Measurements from ENCODE around the gene DERL2. TPM values are rescaled to one million over a fixed set of nuclear protein-coding genes. Genes with fewer than 3 reads are reported as not detected.

The DERL2 gene
- total and polyA plus RNA-seq, 2 experiments from 2014 or later: 65.0 to 113 TPM

DNA sequence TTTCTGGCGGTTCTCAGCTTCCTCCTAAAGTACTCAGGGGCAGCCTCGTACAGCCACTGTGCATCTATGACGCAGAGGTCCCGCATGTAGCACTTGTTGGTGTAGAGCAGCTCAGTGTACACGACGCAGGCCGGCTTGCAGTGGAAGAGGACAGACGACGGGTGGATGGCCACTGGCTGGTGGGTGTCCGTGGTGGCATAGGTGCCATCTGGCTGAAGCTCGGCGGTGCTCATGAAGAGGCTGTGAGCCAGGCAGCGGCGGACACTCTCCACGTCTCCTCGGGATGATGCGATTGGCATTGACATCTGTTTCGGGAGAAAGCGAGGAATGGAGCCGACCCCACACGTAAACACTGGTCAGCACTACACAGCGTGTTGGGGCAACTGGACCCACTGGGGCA is 41.8 kb downstream of the DERL2 start (continued):
- TF ChIP-seq, protein P1, sequence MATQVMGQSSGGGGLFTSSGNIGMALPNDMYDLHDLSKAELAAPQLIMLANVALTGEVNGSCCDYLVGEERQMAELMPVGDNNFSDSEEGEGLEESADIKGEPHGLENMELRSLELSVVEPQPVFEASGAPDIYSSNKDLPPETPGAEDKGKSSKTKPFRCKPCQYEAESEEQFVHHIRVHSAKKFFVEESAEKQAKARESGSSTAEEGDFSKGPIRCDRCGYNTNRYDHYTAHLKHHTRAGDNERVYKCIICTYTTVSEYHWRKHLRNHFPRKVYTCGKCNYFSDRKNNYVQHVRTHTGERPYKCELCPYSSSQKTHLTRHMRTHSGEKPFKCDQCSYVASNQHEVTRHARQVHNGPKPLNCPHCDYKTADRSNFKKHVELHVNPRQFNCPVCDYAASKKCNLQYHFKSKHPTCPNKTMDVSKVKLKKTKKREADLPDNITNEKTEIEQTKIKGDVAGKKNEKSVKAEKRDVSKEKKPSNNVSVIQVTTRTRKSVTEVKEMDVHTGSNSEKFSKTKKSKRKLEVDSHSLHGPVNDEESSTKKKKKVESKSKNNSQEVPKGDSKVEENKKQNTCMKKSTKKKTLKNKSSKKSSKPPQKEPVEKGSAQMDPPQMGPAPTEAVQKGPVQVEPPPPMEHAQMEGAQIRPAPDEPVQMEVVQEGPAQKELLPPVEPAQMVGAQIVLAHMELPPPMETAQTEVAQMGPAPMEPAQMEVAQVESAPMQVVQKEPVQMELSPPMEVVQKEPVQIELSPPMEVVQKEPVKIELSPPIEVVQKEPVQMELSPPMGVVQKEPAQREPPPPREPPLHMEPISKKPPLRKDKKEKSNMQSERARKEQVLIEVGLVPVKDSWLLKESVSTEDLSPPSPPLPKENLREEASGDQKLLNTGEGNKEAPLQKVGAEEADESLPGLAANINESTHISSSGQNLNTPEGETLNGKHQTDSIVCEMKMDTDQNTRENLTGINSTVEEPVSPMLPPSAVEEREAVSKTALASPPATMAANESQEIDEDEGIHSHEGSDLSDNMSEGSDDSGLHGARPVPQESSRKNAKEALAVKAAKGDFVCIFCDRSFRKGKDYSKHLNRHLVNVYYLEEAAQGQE (IDR thresholded peaks at IDR 0.05; ENCODE audit: unreplicated experiment): no peak
- TF ChIP-seq, protein P2, sequence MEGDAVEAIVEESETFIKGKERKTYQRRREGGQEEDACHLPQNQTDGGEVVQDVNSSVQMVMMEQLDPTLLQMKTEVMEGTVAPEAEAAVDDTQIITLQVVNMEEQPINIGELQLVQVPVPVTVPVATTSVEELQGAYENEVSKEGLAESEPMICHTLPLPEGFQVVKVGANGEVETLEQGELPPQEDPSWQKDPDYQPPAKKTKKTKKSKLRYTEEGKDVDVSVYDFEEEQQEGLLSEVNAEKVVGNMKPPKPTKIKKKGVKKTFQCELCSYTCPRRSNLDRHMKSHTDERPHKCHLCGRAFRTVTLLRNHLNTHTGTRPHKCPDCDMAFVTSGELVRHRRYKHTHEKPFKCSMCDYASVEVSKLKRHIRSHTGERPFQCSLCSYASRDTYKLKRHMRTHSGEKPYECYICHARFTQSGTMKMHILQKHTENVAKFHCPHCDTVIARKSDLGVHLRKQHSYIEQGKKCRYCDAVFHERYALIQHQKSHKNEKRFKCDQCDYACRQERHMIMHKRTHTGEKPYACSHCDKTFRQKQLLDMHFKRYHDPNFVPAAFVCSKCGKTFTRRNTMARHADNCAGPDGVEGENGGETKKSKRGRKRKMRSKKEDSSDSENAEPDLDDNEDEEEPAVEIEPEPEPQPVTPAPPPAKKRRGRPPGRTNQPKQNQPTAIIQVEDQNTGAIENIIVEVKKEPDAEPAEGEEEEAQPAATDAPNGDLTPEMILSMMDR (conservative IDR thresholded peaks at IDR 0.05; ENCODE audit: low read depth in 2 of 2): no peak
- TF ChIP-seq POLR2AphosphoS5 (IDR thresholded peaks at IDR 0.05; ENCODE audit: low read depth) (no peak), NANOG (IDR thresholded peaks at IDR 0.05; ENCODE audit: borderline replicate concordance) (no peak), ZNF331 (CRISPR knock-in tag; IDR thresholded peaks at IDR 0.05; ENCODE audit: low read depth) (no peak), STAT1 (IDR thresholded peaks at IDR 0.05; ENCODE audit: unreplicated experiment) (no peak)

DNA sequence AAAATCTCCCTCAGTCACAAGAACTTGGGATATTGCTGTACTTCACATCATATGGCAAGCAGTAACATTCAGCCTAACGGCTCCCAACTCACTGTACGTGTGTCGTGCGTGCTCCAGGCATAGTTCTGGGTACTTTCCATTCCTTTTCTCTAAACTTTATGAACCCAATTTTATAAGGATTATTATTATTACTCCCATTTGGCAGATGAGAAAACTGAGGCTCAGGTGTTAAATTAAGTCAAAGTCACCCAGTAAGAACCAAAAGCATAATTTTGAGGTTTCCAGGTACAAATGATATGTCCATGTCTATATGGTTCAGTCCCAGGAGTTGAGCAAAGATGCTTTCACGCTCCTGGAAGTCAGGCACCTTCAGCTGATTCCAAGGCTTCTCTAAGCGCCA is 42.2 kb downstream of the DERL2 start:
- Histone ChIP-seq H4K20me1 (replicated peaks; ENCODE audit: insufficient read depth) (peaks cover 21% of the 10 kb centered on the region), H3K27ac (ENCODE audit: low read depth) (no peak overlapping the region), H3K27me3 (ENCODE audit: insufficient read depth) (no peaks in the 10 kb centered on the region), H3K9me2 (ENCODE audit: insufficient read depth) (no peaks in the 10 kb centered on the region), H3F3A (replicated peaks; ENCODE audit: low read depth) (peaks cover 19% of the 10 kb centered on the region; the same call in 1 of the 2 replicates), H3K36me3 (ENCODE audit: insufficient read depth) (peaks cover 35% of the 10 kb centered on the region), H2AFZ (no peak overlapping the region), H3K79me2 (replicated peaks; ENCODE audit: insufficient read depth) (peaks cover 10% of the 10 kb centered on the region), H3K4me1 (ENCODE audit: insufficient read depth) (peaks cover 7% of the 10 kb centered on the region; the same call in 1 of the 2 replicates), H3K4me2 (no peak overlapping the region), H3K4me3 (no peak overlapping the region)
- Mint-ChIP-seq H3K36me3 (ENCODE audit: low read depth) (peaks cover 61% of the 10 kb centered on the region), H3K4me3 (no peak overlapping the region), H3K4me1 (peaks cover 9% of the 10 kb centered on the region; the same call in 2 of the 3 replicates), H3K27me3 (ENCODE audit: insufficient read depth, low read depth, poor library complexity) (peaks cover 1% of the 10 kb centered on the region), H3K27ac (no peak overlapping the region), H3K9me3 (no peaks in the 10 kb centered on the region; the same call in 2 of the 3 replicates)
- DNase-seq (ENCODE audit: low spot score): no peak
- ATAC-seq: no peak
- TF ChIP-seq EZH2 (IDR thresholded peaks at IDR 0.05; ENCODE audit: low read depth, unreplicated experiment) (no peak), ZNF114 (CRISPR knock-in tag; IDR thresholded peaks at IDR 0.05) (no peak), POLR2AphosphoS5 (IDR thresholded peaks at IDR 0.05; ENCODE audit: low read depth) (no peak), CREB1 (CRISPR knock-in tag; IDR thresholded peaks at IDR 0.05; ENCODE audit: low read depth) (no peak), JUNB (IDR thresholded peaks at IDR 0.05; ENCODE audit: unreplicated experiment) (no peak), NANOG (IDR thresholded peaks at IDR 0.05; ENCODE audit: borderline replicate concordance) (no peak), ZNF331 (CRISPR knock-in tag; IDR thresholded peaks at IDR 0.05; ENCODE audit: low read depth) (no peak), EZH2phosphoT487 (IDR thresholded peaks at IDR 0.05; ENCODE audit: unreplicated experiment) (no peak), STAT1 (IDR thresholded peaks at IDR 0.05; ENCODE audit: unreplicated experiment) (no peak)
- TF ChIP-seq, protein P3, sequence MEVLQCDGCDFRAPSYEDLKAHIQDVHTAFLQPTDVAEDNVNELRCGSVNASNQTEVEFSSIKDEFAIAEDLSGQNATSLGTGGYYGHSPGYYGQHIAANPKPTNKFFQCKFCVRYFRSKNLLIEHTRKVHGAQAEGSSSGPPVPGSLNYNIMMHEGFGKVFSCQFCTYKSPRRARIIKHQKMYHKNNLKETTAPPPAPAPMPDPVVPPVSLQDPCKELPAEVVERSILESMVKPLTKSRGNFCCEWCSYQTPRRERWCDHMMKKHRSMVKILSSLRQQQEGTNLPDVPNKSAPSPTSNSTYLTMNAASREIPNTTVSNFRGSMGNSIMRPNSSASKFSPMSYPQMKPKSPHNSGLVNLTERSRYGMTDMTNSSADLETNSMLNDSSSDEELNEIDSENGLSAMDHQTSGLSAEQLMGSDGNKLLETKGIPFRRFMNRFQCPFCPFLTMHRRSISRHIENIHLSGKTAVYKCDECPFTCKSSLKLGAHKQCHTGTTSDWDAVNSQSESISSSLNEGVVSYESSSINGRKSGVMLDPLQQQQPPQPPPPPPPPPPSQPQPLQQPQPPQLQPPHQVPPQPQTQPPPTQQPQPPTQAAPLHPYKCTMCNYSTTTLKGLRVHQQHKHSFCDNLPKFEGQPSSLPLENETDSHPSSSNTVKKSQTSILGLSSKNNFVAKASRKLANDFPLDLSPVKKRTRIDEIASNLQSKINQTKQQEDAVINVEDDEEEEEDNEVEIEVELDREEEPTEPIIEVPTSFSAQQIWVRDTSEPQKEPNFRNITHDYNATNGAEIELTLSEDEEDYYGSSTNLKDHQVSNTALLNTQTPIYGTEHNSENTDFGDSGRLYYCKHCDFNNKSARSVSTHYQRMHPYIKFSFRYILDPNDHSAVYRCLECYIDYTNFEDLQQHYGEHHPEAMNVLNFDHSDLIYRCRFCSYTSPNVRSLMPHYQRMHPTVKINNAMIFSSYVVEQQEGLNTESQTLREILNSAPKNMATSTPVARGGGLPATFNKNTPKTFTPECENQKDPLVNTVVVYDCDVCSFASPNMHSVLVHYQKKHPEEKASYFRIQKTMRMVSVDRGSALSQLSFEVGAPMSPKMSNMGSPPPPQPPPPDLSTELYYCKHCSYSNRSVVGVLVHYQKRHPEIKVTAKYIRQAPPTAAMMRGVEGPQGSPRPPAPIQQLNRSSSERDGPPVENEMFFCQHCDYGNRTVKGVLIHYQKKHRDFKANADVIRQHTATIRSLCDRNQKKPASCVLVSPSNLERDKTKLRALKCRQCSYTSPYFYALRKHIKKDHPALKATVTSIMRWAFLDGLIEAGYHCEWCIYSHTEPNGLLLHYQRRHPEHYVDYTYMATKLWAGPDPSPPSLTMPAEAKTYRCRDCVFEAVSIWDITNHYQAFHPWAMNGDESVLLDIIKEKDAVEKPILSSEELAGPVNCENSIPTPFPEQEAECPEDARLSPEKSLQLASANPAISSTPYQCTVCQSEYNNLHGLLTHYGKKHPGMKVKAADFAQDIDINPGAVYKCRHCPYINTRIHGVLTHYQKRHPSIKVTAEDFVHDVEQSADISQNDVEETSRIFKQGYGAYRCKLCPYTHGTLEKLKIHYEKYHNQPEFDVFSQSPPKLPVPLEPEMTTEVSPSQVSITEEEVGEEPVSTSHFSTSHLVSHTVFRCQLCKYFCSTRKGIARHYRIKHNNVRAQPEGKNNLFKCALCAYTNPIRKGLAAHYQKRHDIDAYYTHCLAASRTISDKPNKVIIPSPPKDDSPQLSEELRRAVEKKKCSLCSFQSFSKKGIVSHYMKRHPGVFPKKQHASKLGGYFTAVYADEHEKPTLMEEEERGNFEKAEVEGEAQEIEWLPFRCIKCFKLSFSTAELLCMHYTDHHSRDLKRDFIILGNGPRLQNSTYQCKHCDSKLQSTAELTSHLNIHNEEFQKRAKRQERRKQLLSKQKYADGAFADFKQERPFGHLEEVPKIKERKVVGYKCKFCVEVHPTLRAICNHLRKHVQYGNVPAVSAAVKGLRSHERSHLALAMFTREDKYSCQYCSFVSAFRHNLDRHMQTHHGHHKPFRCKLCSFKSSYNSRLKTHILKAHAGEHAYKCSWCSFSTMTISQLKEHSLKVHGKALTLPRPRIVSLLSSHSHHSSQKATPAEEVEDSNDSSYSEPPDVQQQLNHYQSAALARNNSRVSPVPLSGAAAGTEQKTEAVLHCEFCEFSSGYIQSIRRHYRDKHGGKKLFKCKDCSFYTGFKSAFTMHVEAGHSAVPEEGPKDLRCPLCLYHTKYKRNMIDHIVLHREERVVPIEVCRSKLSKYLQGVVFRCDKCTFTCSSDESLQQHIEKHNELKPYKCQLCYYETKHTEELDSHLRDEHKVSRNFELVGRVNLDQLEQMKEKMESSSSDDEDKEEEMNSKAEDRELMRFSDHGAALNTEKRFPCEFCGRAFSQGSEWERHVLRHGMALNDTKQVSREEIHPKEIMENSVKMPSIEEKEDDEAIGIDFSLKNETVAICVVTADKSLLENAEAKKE (CRISPR knock-in tag; IDR thresholded peaks at IDR 0.05): no peak
- TF ChIP-seq, protein P4, sequence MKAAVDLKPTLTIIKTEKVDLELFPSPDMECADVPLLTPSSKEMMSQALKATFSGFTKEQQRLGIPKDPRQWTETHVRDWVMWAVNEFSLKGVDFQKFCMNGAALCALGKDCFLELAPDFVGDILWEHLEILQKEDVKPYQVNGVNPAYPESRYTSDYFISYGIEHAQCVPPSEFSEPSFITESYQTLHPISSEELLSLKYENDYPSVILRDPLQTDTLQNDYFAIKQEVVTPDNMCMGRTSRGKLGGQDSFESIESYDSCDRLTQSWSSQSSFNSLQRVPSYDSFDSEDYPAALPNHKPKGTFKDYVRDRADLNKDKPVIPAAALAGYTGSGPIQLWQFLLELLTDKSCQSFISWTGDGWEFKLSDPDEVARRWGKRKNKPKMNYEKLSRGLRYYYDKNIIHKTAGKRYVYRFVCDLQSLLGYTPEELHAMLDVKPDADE (IDR thresholded peaks at IDR 0.05): no peak

Measured in GM23338 (cell line).